Measurements from ENCODE around the gene NOSIP.

The NOSIP gene

DNA sequence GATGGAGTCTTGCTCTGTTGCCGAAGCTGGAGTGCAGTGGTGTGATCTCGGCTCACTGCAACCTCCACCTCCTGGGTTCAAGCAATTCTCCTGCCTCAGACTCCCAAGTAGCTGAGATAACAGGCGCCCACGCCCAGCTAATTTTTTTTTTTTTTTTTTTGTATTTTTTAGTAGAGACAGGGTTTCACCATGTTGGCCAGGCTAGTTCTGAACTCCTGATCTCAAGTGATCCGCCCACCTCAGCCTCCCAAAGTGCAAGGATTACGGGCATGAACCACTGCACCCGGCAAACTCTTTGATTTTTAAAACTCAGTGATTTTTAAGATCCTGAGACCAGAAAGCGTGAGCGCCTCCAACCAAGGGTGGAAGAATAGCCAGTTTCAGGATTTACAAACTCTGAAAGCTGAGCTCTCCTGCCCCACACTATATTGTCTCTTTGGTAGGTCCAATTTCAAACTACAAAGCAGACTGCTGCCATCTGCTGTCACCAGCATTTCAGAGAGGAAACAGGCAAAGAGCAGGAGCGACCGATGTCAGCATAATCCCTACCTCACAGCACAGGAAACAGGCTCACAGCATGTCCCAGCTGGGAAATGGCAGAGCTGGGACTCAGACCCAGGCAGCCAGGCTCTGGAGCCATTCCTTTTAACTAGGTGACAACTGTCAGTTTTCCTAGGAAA is 9.2 kb downstream of the NOSIP start:
- DNase-seq (ENCODE audit: low spot score) = peak; percentile 57

DNA sequence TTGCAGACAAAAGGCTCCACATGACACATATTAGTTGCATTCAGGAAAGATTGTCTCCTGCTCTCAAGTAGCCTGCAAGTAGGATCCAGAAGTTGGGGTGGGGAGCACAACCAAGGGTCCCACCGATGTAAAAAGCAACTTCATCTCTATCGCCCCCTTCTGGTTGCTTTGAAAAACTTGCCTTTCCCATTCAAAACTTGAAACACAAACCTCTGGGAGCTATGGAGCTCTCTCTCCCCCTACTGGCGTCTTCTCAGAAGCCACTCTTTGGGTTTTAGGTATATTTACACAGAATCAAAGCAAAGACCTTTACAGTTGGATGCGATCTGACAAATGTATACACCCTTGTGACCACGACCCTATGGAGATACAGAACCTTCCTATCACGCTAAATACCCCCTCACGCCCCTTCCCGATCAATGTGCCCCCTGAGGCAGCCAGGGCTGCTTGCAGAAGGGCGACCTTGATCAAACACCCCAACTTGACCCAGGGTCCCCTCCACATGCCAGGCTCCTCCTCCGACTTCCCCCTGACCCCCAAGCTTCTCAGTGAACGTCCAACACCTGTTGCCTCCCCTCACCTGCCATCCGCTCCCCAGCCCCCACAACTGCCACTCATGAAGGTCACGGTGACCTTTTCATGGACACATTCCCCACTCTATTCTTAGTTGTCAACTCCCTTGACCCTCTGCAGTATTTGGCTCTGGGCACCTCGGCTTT is 10.1 kb downstream of the NOSIP start:
- DNase-seq (ENCODE audit: low spot score) = peak; percentile 85

DNA sequence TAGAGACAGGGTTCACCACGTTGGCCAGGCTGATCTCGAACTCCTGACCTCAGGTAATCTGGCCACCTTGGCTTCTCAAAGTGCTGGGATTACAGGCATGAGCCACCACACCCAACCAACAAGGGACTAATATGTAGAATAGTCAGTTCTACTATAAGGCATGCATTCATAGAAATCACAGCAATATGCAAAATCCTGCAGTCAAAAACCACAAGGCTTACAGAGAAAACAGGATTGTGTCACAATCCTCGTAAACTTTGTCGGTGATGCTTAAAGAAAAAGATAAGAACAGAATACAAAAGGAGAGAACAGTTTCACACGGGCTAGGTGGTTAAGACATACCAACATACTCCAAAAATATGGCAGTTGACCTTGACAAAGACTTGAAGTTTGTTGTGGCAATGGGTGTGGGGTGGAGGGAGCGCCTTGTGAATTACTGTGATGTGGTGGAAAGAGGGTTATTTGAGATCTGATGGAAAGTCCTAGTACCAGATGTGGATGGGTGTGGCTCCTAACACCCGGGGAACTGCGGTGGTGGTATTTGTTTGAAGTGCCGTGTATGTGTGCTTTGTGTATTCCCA is 12.4 kb downstream of the NOSIP start:
- DNase-seq (ENCODE audit: low spot score) = peak; percentile 81

DNA sequence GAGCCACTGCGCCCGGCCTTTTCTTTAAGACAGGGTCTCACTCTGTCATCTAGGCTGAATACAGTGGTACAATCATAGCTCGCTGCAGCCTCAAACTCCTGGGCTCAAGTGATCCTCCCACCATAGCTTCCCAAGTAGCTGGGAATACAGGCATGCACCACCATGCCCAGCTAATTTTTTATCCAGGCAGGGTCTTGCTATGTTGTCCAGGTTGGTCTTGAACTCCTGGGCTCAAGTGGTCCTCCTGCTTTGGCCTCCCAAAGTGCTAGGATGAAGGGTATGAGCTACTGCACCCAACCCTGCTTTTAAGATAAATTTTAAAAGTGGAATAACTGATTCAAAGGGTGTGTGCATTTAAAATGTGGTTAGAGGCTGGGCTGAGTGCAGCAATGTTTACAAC is 14.1 kb downstream of the NOSIP start:
- no peak for DNase-seq (ENCODE audit: low spot score)

DNA sequence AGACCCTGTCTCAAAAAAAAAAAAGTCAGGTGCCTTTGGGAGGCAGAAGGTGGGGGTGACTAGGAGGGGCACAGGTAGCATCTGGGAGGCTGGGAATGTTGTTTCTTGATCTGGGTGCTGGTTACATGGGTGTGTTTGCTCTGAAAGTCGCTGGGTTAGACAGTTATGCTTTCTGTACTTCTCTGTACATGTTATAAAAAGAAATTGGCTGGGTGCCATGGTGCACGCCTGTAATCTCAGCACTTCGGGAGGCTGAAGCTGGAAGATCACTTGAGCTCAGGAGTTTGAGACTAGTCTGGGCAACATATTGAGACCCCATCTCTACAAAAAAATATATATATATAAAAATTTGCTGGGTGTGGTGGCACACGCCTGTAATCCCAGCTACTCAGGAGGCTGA is 15.1 kb downstream of the NOSIP start:
- DNase-seq (ENCODE audit: low spot score) = peak; percentile 45

DNA sequence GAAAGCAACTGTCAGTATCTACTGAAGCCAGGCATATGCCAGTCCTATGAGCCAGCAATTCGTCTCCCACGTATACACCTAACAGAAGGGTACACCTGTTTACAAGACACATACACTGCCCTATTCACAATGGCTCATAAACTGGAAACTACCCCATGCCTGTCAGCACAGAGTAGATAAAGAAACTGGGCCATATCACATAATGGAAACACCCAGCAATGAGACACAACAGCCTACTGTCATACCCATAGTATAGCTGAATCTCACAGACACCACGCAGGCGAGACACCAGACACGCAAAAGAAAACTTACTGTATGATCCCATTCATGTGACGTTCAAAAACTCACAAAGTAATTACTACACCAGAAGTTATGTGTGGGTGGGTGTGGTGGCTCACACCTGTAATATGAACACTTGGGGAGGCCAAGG is 15.7 kb downstream of the NOSIP start:
- DNase-seq (ENCODE audit: low spot score) = no peak

DNA sequence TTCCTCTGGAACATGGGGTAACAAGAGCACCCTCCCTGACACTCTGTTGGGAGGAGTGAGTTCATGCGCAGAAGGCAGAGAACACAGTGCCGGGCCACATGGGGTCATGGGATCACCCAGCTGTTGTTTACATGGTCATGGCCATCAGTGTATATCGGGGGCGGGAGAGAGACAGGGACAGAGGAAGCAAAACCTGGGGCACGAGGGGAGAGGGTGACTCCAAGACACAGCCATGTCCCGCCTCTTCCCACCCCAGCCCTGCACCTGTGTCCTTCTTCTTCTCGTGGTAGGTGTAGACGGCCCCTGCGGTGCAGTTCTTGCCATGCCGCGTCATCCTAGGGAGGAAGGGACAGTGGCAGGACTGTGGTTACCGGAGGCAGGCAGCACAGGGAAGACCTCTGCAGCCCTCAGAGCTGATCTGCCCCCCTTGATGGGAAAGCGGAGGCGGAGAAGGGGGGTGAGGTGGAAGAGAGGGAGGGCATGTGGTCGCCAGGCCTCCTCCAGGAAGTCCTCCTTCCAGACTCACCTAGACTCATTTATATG is 19.9 kb downstream of the NOSIP start:
- peak; percentile 60 for DNase-seq (ENCODE audit: low spot score)

DNA sequence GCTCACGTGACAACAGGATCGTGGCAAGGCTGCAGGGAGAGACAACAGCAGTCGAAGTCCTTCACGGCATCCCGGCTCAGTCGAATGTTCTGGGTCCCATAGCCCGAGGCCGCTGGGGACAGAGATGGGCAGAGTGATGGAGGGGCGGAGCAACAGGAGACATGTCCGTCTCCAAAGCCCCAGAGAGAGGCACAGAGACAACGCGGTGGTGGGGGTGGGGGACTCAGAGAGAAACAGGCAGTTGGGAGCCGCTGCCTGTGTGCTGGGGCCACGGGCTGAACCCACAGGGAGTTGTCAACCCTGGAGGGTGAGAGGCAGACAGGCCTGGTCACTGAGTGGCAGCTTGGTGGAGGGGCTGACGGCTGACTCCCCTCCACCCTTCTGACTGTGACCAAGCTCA is 20.4 kb downstream of the NOSIP start:
- DNase-seq (ENCODE audit: low spot score) = no peak

DNA sequence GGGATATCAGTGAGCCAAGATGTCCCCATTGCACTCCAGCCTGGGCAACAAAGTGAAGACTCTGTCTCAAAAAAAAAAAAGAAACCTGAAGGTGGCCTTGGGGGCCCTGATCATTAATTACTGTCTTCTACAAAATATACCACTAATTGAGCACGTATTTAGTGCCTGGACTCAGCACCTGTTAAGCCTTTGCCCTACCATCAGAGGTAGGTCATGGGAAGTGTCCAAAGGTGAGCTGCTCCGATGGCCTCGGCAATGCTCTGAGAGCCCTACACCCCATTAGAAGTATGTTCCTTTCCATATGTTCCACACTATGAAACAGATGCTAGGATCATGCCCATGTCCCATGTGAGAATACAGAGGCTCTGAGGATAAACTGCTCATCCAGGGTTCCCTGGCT is 20.9 kb downstream of the NOSIP start:
- DNase-seq (ENCODE audit: low spot score) = no peak

DNA sequence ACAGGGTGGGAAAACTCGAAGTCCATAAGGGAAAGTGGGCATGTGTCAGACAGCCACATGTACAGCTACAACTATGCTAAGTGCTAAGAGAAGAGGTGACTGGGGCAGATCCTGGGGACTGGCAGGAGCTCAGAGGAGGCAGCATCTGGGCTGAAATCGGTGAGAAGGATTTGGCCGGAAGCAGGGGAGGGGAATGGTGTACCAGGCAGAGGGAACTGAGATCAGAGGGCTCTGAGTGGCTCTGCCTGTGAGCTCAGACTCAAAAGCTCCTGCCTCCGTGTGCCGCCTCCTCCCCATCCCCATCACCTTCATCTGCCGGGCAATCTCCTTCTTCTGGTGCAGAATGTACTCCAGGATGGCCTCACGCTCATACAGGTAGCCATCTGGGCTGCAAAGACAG is 21.8 kb downstream of the NOSIP start:
- DNase-seq (ENCODE audit: low spot score) = peak; percentile 47

DNA sequence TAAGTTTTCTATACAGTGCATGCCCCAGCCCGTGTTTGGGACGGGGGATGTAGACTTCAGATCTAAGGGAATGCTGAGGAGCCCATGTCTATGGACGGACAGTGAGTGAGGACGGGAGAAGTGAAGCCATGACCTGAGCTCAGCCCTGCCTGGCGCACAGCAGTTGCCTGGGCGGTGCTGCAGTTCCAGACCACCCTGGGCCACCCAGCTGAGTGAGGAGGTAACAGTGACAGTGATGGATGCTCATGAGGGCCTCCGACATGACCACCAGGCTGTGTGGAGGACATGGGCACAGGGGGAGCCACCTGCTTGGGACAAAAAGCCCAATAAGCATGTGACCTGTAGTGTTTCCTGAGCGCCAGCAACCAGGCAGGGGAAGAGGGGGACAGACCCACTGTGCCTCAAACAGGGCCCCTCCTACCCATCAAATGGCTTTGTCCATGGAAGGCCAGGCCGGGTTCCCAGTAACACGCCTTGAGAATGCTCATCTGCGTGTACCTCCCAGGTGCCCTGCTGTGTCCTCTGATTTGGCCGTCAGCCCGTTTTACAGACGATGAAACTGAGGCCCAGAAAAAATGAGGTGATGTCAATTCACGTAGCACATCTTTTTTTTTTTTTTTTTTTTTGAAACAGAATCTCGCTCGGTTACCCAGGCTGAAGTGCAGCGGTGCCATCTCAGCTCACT is 22.6 kb downstream of the NOSIP start:
- DNase-seq (ENCODE audit: low spot score) = no peak

DNA sequence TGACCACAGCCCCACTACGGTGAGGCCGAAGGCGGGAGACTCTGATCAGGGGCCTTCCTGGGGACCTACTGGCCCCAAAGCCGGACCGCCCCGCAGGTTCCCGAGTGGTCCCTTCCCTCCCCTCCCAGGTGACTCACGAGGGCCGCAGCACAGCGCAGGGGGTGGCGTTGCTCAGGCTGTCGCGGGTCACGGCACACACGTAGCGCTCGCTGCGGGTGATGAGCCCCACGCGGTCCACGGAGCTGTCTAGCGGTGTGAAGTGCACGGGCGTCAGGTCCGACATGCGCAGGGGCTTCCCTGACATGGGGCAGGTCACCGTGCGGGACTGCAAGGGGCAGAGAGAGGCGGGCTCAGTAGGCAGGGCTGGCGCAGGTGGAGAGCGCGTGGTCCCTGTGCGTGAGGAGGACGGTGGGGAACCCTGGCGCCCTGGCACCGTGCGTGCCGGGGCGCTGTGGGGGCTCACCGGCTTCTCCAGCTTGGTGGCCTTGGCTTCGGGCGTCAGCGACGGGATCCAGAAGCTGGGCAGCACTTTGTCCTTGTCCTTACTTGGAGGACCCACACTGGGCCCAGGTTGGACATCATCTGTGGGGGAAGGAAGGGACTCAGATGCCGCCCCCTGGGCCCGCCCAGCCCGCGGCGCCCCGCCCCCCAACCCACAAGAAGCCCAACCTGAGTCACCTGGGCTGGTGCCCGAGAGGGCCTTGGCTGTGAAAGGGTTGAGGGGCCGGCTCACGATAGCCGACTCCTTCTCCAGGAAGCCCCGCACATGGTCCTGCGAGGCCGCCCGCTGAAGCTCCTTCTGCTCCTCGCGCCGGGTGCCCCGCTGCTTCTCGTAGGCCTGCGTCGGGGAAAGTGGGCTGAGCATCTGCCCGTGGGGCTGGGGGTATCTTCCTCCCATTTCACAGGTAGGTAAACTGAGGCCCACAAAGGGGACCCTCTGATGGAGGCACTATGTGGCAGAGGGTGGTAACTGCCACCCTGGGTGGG is 23.7 kb downstream of the NOSIP start:
- DNase-seq (ENCODE audit: low spot score) = no peak

DNA sequence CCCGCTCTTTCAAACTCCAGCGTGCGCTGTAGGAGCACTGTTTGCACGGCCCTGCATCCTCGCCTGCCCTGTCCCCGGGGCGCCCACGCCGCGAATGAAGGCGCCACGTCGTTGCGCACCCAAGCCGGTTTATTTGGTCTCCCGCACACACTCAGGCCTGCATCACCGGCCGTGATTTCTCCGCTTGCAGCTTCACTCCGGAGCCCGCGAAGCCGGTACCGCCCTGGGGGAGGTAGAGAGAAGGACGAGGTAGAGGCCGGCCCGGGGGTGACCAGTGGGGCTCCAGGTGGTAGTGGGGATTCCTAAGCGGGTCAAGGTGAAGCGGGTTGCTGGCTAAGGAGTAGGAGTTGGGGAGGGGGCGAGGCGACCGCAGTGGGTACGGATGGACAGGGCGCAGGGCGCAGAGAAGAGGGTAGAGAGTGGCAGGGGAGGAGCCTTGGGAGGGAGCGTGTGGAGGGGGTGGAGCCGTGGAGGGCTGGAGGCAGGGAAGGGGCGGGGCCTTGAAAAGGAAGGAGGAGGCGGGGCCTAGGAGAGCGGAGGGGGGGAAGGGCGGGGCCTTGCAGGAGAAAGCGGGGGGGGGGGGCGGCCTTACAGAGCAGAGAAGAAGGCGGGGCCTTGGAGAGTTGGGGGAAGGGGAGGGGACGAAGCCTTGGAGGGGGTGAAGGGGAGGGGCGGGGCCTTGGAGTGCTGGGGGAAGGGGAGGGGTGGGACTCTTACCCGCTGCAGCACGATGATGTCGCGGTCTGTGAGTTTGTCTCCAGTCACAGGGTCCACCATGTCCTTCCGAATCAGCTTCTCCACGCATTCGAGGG is 24.6 kb downstream of the NOSIP start:
- DNase-seq (ENCODE audit: low spot score) = peak; percentile 85

DNA sequence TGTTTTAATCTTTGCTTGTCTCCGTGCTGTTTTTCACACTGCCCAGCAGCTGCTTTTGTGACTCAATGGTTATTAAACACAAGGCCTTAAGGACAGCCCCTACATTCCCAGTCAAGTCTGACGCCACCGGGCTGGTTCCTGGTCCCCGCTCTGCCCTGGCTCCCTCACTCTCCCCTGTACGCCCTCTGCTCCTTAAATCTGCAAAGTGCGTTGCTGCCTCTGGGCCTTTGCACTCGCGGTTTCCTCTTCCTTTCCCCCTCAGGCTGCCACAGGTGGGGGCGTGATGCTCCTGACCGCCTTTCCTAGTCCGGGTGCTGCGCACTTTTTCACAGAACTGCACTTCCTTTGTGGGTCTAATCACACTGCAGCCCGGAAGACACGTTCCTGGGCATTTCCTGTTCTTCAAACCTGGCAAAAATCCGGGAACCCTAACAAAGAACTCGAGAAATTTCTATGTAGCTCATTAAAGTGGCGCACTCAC is 25.6 kb downstream of the NOSIP start:
- peak; percentile 69 for DNase-seq (ENCODE audit: low spot score)

DNA sequence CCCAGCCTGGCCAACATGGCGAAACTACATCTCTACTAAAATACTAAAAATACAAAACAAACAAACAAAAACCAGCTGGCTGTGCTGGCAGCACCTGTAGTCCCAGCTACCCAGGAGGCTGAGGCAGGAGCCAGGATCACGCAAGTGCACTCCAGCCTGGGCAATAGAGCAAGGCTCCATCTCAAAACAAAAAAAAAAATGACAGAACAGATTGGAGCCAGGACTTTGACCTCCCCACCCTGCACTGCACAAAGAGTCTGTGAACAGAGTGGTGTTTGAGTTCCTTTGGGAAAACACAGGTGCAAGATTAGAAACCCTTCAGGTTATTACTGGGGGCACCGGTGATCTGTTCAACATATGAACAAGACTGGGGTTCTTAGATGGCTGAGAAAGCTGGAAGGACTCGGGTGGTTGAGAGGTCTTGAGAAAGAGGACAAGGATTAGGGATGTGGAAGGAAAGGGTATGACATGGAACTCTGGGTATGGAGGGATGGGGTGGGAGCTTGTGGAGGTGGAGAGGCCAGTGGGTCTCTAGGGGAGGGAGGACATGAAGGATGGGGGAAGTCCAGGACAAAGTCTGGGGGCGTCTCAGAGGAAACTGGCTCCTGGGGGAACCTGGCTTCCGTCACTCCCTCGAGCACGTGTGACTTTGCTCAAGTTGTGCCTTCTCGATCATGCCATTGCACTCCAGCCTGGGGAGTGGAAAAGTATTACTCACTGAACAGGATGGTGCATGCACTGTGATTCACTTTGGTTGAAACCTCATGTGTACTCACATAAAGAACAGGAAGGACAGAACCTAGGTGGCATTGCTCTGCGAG is 26.7 kb downstream of the NOSIP start:
- DNase-seq (ENCODE audit: low spot score) = peak; percentile 51

DNA sequence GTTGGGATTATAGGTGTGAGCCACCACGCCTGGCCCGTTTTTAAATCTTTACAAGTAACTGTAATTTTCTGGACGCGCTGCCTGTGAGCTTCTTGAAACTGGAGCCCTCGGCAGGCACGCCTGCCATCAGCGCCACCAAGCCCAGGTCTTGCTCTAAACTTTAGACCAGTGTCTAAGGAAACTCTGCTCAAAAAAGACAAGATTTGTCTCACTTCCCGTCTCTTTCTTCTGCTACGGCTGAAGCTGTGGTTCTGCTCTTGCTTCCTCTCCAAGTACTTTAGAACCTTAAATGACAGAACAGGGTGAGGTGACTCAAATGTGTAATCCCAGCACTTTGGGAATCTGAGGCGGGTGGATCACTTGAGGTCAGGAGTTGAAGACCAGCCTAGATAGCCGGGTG is 27.6 kb downstream of the NOSIP start:
- DNase-seq (ENCODE audit: low spot score) = peak; percentile 62

DNA sequence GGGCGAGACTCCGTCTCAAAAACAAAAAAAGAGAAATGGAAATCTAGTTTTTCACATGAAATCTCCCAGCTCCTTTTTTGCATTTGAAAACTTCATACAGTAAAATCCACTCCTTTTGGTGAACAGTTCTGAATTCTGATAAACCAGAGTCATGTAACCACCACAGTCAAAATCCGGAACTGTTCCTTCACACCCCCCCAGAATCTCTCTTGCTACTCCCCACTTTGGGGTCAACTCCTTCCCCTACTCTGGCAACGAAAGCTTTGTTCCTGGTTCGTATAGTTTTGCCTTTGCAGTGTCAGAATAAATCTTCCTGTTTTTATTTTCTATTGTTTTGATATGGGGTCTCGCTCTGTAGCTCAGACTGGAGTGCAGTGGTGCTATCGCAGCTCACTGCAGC is 28.8 kb downstream of the NOSIP start:
- DNase-seq (ENCODE audit: low spot score) = no peak

DNA sequence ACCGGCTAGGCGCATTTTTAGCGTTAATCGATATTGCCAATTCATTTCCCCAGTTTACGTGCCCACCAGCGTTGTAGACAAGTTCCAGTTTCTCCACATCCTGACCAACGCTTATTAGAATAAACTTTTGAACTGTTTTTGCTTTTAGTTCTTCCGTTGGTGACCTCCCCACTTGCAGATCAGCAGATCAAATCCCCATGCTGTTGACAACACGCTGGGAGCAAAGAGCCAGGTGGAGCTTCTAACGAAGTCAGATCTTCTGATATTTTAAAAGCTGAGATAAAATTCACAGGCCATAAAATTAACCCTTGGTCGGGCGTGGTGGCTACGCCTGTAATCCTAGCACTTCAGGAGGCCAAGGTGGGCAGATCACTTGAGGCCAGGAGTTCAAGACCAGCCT is 31.3 kb downstream of the NOSIP start:
- DNase-seq (ENCODE audit: low spot score) = no peak

DNA sequence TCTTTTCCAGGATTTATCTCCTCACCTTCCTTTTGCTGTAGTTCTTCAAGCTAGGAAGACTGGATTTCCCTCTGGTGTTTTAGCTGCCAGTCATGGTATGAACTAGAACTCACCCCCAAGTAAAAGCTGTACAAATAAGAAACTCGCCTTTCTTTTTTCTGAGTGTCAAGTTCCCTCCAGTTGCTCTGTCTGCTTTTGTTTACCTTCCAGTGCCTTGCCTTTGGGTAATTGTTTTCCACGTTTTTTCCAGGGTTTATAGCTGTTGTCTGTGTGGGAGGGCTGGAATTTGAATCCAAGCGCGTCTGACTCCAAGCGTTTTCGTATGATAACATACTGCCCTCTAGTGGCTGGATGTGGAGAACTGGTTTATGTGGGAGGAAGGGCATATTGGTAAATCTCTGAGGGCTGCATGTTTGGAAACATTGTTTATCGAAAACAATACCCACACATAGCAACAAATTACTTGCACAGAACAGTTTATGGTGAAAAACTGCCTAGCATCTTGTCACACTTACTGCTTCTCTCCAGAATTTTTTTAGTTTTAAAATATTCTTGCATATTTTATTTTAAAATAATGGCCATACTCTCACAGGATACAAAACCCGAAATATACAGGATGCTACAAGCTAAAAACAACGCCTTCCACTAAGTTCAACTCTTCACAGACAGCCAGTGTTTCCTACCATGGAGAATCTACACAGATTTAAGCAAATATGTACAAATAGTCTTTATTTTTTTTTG is 33.4 kb downstream of the NOSIP start:
- peak; percentile 79 for DNase-seq (ENCODE audit: low spot score)
